Adrenal gland (tissue), 12 donors: ENCODE results near the gene TOR3A. TPM values are rescaled to one million over a fixed set of nuclear protein-coding genes. Genes with fewer than 3 reads are reported as not detected.
"Not testable (repeated sequence)": the region's sequence is repeated elsewhere in the genome, so short reads cannot be mapped to it uniquely, and the experiment has no call there.

Source experiments
- DNase-seq, 7 donors: peaks; one replicate each; pipeline ENCODE4 v3.0.0-alpha.2; 2019 to 2020
- H3K27ac ChIP-seq, 5 donors: fragments of 200-600 bp; sonication (generic) in 4 of 5; 1 replicate in 3 of 5; 2 replicates in 2 of 5; pipeline versions ENCODE4 v1.5.1 to v1.8.0; 2016 to 2020; ENCODE audit warnings: mild to moderate bottlenecking in 1 of 5
- H3K27me3 ChIP-seq: fragments of 200-600 bp; 2 replicates; pipeline ENCODE4 v1.8.0; 2021
- H3K36me3 ChIP-seq, 2 donors: fragments of 200-600 bp; replicated peaks in 1 of 2; 1 replicate in 1 of 2; 2 replicates in 1 of 2; pipeline versions ENCODE4 v1.5.1 to v1.8.0; 2018 to 2022
- H3K4me1 ChIP-seq, 2 donors: fragments of 200-600 bp; replicated peaks in 1 of 2; 1 replicate in 1 of 2; 2 replicates in 1 of 2; pipeline versions ENCODE4 v1.5.1 to v1.8.0; 2018 to 2021
- H3K4me3 ChIP-seq, 4 donors: fragments of 200-600 bp; sonication (generic) in 3 of 4; one replicate each; pipeline ENCODE4 v1.5.1; 2016 to 2018
- H3K9me3 ChIP-seq, 3 donors: fragments of 200-600 bp; sonication (generic) in 1 of 3; replicated peaks in 1 of 3; 1 replicate in 2 of 3; 2 replicates in 1 of 3; pipeline versions ENCODE4 v1.5.1 to v1.8.0; 2016 to 2021
- POLR2A ChIP-seq, 2 donors: fragments of 450-650 bp; IDR thresholded peaks; one replicate each; pipeline ENCODE4 v1.6.1; 2017; ENCODE audit warnings: antibody characterized with exemption in 2 of 2, mild to moderate bottlenecking in 2 of 2, moderate library complexity in 1 of 2
- WGBS, 4 donors: extraction: QIAGEN DNeasy Blood & Tissue Kit in 2 of 4; methylation state at CpG; one replicate each; pipeline versions ENCODE4 v1.1.5 to v1.1.7; 2013 to 2017; 5-methylcytosine and 5-hydroxymethylcytosine counted together
- intact Hi-C, 2 donors: fragments of 100-400 bp; cut with DNase I; formaldehyde crosslinking; loops; one replicate each; pipeline versions ENCODE4 v1.14.1 to v1.15.0; 2022 to 2023
- polyA plus RNA-seq, 3 donors: library from polyadenylated mRNA; stranded (reverse); fragments of 200-250 nt in 2 of 3; fragments of 350-450 nt in 1 of 3; fragmentation: Illumina TruSeq in 1 of 3; extraction: RNeasy Lipid Tissue Mini Kit (QIAGEN cat#74804) in 1 of 3; gene quantifications; one replicate each; pipeline ENCODE4 v1.2.3, GENCODE V29; 2013 to 2014
- total RNA-seq, 9 donors: library from RNA; depleted of rRNA in 4 of 9; stranded (reverse); fragments of >200 nt in 4 of 9; fragments of 120-200 nt in 1 of 9; fragmentation: NEBNext Ultra II Directional in 1 of 9; extraction: Animal tissue kit (Norgen Biotek cat#: 25700) in 1 of 9; gene quantifications; one replicate each; pipeline versions ENCODE4 v1.1.0 to v1.2.4, GENCODE V29; 2013 to 2023
- TF ChIP-seq, protein P1 (sequence below), 6 experiments: fragments of 450-650 bp in 4 of 6; fragments of 200-600 bp in 2 of 6; sonication (generic) in 1 of 6; IDR thresholded peaks; 1 replicate in 5 of 6; 2 replicates in 1 of 6; pipeline versions ENCODE4 v1.5.1 to v1.8.0; 2016 to 2021; ENCODE audit warnings: antibody characterized with exemption in 6 of 6, mild to moderate bottlenecking in 2 of 6, moderate library complexity in 1 of 6
- donor health status: healthy with polysubstance abuse.
- donor health status: Bipolar disorder and iron deficiency.
- donor health status: DM: yes; HTN: yes; CAD: no.
- donor health status: DM: no; HTN: no; CAD: no.
- donor health status: DM: no; HTN: no; CAD: no.
- donor health status: DM: yes; HTN: yes; CAD: no.

Gene TOR3A
- total and polyA plus RNA-seq, 12 donors: 6.8 to 53.5 (median 22.3) TPM

DNA sequence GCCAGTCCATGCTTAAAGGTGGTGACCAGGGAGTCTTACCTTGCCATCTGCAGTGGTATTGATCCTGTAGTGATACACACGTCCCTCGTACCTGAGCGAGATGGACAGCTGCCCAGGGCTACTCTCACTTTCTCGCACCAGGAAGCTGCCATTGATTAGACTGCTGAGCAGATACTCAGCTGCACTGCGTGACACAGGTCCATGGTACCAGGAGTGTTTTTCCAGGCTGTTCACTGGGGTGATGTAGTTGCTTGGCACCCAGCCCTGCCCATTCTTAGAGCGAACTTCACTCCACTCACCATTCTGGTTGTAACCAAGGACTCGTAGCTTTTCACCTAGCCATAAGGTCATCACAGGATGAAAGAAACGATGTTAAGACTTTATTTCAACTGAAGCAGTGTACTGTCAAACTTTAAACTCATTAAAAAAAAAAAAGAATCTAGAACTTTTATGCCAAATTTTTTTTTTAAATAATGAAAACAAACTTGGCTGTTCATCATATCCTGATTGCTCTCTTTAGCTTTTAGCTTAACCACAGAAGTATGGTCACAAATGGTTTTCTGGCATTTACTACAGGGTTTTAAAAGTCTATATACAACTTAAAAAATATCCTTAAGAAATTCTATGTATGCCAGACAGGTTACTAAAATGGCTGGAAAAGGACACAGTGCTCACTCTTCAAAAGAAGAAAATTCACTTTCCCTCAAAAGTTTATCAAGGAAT lies 44.6 kb downstream of the TOR3A start:
- Histone ChIP-seq H3K36me3 (peaks cover 0 to 1% of the 10 kb centered on the region in 2 donors), H3K9me3 (no peaks in the 10 kb centered on the region), H3K27ac (no peak overlapping the region), H3K4me3 (no peak overlapping the region), H3K4me1 (peaks cover 0 to 25% of the 10 kb centered on the region in 2 donors), H3K27me3 (no peaks in the 10 kb centered on the region)
- intact Hi-C loops: loop anchor here (10.0 kb wide), 2 partner anchors 58 to 68 kb away; no protein-coding TSS in a partner anchor
- DNase-seq: peak in 5 of 7 donors; percentile 29 to 55 (median 38)
- WGBS, 4 donors: 70 to 88% (median 79%) methylated on average over 8 of the region's 8 CpGs
- no peak for TF ChIP-seq POLR2A (IDR thresholded peaks at IDR 0.05)
- TF ChIP-seq, protein P1, sequence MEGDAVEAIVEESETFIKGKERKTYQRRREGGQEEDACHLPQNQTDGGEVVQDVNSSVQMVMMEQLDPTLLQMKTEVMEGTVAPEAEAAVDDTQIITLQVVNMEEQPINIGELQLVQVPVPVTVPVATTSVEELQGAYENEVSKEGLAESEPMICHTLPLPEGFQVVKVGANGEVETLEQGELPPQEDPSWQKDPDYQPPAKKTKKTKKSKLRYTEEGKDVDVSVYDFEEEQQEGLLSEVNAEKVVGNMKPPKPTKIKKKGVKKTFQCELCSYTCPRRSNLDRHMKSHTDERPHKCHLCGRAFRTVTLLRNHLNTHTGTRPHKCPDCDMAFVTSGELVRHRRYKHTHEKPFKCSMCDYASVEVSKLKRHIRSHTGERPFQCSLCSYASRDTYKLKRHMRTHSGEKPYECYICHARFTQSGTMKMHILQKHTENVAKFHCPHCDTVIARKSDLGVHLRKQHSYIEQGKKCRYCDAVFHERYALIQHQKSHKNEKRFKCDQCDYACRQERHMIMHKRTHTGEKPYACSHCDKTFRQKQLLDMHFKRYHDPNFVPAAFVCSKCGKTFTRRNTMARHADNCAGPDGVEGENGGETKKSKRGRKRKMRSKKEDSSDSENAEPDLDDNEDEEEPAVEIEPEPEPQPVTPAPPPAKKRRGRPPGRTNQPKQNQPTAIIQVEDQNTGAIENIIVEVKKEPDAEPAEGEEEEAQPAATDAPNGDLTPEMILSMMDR (IDR thresholded peaks at IDR 0.05): no peak

DNA sequence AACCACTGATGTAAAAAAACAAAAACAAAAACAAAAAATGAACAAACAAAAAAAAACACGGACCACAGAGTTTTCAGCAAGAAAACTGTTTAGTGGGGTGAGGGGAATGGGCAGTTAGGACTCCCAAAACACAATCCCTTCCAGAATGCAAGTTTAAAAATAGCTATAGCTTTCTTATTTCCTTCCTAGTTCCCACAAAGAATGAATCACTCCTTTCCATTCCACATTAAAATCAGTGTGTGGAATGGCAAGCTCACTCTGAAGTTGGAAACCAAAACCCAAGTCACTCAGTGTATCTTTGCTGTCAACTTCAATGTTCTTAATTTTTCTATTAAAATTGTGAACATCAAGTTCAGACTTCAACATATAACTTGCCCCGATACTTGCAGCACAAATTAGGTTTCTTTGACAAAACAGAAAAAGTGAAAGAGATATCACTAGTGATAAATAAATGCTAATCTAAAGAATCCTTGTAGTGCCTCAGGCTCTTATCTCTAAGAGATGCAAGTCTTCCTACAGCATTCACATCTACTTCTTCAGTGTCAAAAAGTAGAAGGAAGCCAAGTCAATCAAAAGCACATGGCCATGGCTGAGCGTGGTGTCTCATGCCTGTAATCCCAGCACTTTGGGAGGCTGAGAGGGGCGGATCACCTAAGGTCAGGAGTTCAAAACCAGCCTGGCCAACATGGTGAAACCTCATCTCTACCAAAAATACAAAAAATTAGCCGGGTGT lies 45.5 kb downstream of the TOR3A start:
- H3K4me3 ChIP-seq: no peak overlapping the region
- no peaks in the 10 kb centered on the region for H3K36me3 ChIP-seq
- no peak for DNase-seq
- TF ChIP-seq, protein P1 (IDR thresholded peaks at IDR 0.05): no peak
- no peak for TF ChIP-seq POLR2A (IDR thresholded peaks at IDR 0.05)
- H3K4me1 ChIP-seq: peaks cover 0 to 25% of the 10 kb centered on the region in 2 donors
- WGBS, 4 donors: 79 to 94% (median 90%) methylated on average over 5 of the region's 5 CpGs
- H3K27me3 ChIP-seq: no peaks in the 10 kb centered on the region
- H3K27ac ChIP-seq: no peak overlapping the region
- intact Hi-C loops: loop anchor here (10.0 kb wide), 2 partner anchors 57 to 67 kb away; no protein-coding TSS in a partner anchor
- no peaks in the 10 kb centered on the region for H3K9me3 ChIP-seq

DNA sequence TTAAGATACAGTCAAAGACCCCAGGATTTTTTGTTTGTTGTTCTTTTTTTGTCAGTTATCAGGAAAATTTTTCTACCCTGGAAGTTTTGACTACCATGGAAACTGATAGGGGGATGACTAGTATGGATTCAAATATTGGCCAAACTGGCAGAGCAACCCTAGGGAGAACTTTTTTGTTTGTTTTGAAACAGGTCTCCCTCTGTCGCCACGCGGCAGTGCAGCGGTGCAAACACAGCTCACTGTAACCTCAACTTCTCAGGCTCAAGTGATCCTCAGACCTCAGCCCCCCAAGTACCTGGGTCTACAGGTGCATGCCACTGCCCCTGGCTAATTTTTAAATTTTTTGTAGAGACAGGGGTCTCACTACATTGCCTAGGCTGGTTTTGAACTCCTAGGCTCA lies 46.6 kb downstream of the TOR3A start:
- 93 to 98% (median 95%) methylated on average over 4 of the region's 4 CpGs for WGBS, 4 donors
- H3K27ac ChIP-seq: no peak overlapping the region
- intact Hi-C loops: loop anchor here (10.0 kb wide), 2 partner anchors 56 to 66 kb away; no protein-coding TSS in a partner anchor
- no peaks in the 10 kb centered on the region for H3K9me3 ChIP-seq
- no peaks in the 10 kb centered on the region for H3K27me3 ChIP-seq
- H3K4me3 ChIP-seq: no peak overlapping the region
- TF ChIP-seq, protein P1 (IDR thresholded peaks at IDR 0.05): no peak
- no peak for DNase-seq
- H3K36me3 ChIP-seq: no peaks in the 10 kb centered on the region
- peaks cover 0 to 25% of the 10 kb centered on the region in 2 donors for H3K4me1 ChIP-seq

DNA sequence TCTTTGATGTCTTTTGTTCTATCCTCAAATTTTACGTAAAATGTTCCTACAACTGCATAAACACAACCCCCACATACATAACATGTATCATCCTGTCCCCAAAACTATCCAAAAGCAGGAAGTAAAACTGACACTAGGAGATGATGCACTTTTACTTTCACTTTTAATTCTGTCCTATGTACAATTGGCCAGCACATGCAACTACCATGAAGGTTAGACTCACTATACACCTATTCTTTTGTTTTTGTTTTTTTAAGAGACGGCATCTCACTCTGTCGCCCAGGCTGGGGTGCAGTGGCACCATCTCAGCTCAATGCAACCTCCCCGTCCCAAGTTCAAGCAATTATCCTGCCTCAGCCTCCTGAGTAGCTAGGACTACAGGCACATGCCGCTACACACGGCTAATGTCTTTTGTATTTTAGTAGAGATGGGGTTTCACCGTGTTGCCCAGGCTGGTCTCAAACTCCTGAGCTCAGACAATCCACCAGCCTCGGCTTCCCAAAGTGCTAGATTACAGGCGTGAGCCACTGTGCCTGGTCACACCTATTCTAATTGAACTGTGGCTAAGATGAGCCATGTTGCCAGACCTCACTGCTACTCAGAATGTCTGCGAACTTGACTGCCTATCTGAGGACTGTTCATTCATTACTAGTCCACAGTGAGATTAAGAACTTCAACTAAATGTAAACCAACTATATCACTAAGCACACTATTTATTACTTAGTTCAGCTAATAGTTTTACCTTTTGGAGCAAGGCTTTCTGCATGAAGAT lies 48.0 kb downstream of the TOR3A start:
- Histone ChIP-seq H3K27me3 (no peaks in the 10 kb centered on the region), H3K36me3 (no peaks in the 10 kb centered on the region), H3K4me1 (peaks cover 0 to 25% of the 10 kb centered on the region in 2 donors), H3K27ac (peak overlapping the region in 4 of 5 donors; percentile 35 to 75 (median 52)), H3K4me3 (peak overlapping the region in 2 of 4 donors; percentile 19 to 47), H3K9me3 (no peaks in the 10 kb centered on the region)
- TF ChIP-seq, protein P1 (IDR thresholded peaks at IDR 0.05): no peak
- TF ChIP-seq POLR2A (IDR thresholded peaks at IDR 0.05): no peak
- DNase-seq: no peak
- WGBS, 4 donors: 49 to 72% (median 55%) methylated on average over 10 of the region's 10 CpGs
- intact Hi-C loops: loop anchor here (10.0 kb wide), 2 partner anchors 55 to 65 kb away; no protein-coding TSS in a partner anchor

DNA sequence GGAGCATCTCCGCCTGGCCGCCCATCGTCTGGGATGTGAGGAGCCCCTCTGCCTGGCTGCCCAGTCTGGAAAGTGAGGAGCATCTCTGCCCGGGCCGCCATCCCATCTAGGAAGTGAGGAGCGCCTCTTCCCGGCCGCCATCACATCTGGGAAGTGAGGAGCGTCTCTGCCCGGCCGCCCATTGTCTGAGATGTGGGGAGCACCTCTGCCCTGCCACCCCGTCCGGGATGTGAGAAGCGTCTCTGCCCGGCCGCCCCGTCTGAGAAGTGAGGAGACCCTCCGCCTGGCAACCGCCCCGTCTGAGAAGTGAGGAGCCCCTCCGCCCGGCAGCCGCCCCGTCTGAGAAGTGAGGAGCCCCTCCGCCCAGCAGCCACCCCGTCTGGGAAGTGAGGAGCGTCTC lies 53.3 kb downstream of the TOR3A start:
- H3K4me3 ChIP-seq, DNase-seq, H3K4me1 ChIP-seq, H3K27ac ChIP-seq, H3K36me3 ChIP-seq, intact Hi-C loops, H3K9me3 ChIP-seq, H3K27me3 ChIP-seq: not testable (repeated sequence)
- 93 to 100% (median 96%) methylated on average over 3 to 22 of the region's 27 CpGs; no CpG with 5 or more reads in 1 of the 4 donors for WGBS, 4 donors

DNA sequence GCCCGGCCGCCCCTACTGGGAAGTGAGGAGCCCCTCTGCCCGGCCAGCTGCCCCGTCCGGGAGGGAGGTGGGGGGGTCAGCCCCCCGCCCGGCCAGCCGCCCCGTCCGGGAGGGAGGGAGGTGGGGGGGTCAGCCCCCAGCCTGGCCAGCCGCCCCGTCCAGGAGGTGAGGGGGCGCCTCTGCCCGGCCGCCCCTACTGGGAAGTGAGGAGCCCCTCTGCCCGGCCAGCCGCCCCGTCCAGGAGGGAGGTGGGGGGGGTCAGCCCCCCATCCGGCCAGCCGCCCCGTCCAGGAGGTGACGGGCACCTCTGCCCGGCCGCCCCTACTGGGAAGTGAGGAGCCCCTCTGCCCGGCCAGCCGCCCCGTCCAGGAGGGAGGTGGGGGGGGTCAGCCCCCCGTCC lies 53.8 kb downstream of the TOR3A start:
- 89 to 96% methylated on average over 7 to 21 of the region's 28 CpGs; no CpG with 5 or more reads in 2 of the 4 donors for WGBS, 4 donors
- H3K9me3 ChIP-seq, intact Hi-C loops, DNase-seq, H3K27me3 ChIP-seq, H3K36me3 ChIP-seq, H3K4me1 ChIP-seq, H3K4me3 ChIP-seq, H3K27ac ChIP-seq: not testable (repeated sequence)
